Right cardiac atrium (tissue), 5 donors: ENCODE data around the gene PMF1. TPM values are rescaled to one million over a fixed set of nuclear protein-coding genes. Genes with fewer than 3 reads are reported as not detected.

Experiments used
- ATAC-seq, 2 donors: fragments of 200-7000 bp; cut with Tn5 transposase; one replicate each; pipeline versions ENCODE4 v1.8.0 to v1.9.1; 2020; ENCODE audit warnings: moderate library complexity in 2 of 2, mild to moderate bottlenecking in 1 of 2
- DNase-seq, 3 donors: peaks; one replicate each; pipeline ENCODE4 v3.0.0-alpha.2; 2020
- H3K27ac ChIP-seq: one replicate; pipeline ENCODE4 v1.5.1; 2013; ENCODE audit warnings: mild to moderate bottlenecking, low read length, control low read depth, moderate library complexity
- H3K27me3 ChIP-seq: one replicate; pipeline ENCODE4 v1.6.1; 2013; ENCODE audit not compliant: control insufficient read depth, insufficient read depth
- H3K4me1 ChIP-seq: one replicate; pipeline ENCODE4 v1.6.1; 2013; ENCODE audit warnings: low read length; ENCODE audit not compliant: control insufficient read depth, insufficient read depth
- H3K4me3 ChIP-seq: one replicate; pipeline ENCODE4 v1.5.1; 2013; ENCODE audit warnings: low read length, control low read depth
- H3K9me3 ChIP-seq: one replicate; pipeline ENCODE4 v1.6.1; 2013; ENCODE audit warnings: low read length; ENCODE audit not compliant: control insufficient read depth
- WGBS: extraction: QIAGEN DNeasy Blood & Tissue Kit; methylation state at CpG from one replicate; pipeline ENCODE4 v1.1.7; 2013; 5-methylcytosine and 5-hydroxymethylcytosine counted together
- intact Hi-C, 4 donors: fragments of 100-400 bp; cut with DNase I; formaldehyde crosslinking; loops; one replicate each; pipeline versions ENCODE4 v1.11.0 to v1.14.0; 2022 to 2023
- polyA plus RNA-seq: library from polyadenylated mRNA; stranded (reverse); fragments of 200-250 nt; gene quantifications from one replicate; pipeline ENCODE4 v1.2.3, GENCODE V29; 2013
- total RNA-seq, 4 donors: library from RNA; stranded (reverse); fragmentation: NEBNext Ultra II Directional; extraction: Animal tissue kit (Norgen Biotek cat#: 25700); gene quantifications; one replicate each; pipeline ENCODE4 v1.2.1, GENCODE V29; 2021
- donor health status: healthy with polysubstance abuse.
- donor health status: DM: no; HTN: yes; CAD: no.
- donor health status: DM: no; HTN: no; CAD: no.
- donor health status: DM: no; HTN: yes; CAD: no; lungs with severe emphysema.
- donor health status: DM: yes; HTN: yes; CAD: no.

PMF1 gene
- total and polyA plus RNA-seq, 5 donors = 55.3 to 93.6 (median 62.6) TPM

GRCh38 chr1:156248323-156248683 lies 35.5 kb downstream of the PMF1 start:
- Histone ChIP-seq H3K4me1 (peaks cover 5% of the 10 kb centered on the region), H3K4me3 (no peak overlapping the region), H3K27ac (no peak overlapping the region), H3K9me3 (no peaks in the 10 kb centered on the region), H3K27me3 (no peaks in the 10 kb centered on the region)
- no peak for DNase-seq
- ATAC-seq = no peak
- 71% methylated on average over 4 of the region's 4 CpGs for WGBS
- intact Hi-C loops = no loop called here

- ATAC-seq = no peak
- H3K4me1 ChIP-seq = peaks cover 5% of the 10 kb centered on the region
- H3K27ac ChIP-seq = no peak overlapping the region
- no peaks in the 10 kb centered on the region for H3K9me3 ChIP-seq
- intact Hi-C loops = no loop called here
- H3K4me3 ChIP-seq = no peak overlapping the region
- DNase-seq = no peak
- H3K27me3 ChIP-seq = no peaks in the 10 kb centered on the region
- WGBS = 82% methylated on average over 5 of the region's 5 CpGs
These were observed 36.8 kb downstream of the PMF1 start for GRCh38 chr1:156249593-156249992.

- no peaks in the 10 kb centered on the region for H3K9me3 ChIP-seq
- no peak overlapping the region for H3K4me3 ChIP-seq
- H3K27me3 ChIP-seq = no peaks in the 10 kb centered on the region
- H3K27ac ChIP-seq = no peak overlapping the region
- 30% methylated on average over 3 of the region's 3 CpGs for WGBS
- intact Hi-C loops = no loop called here
- no peak for DNase-seq
- H3K4me1 ChIP-seq = no peaks in the 10 kb centered on the region
- ATAC-seq = peak in 1 of 2 donors; percentile 3
These were observed 38.7 kb downstream of the PMF1 start for GRCh38 chr1:156251527-156251926.

GRCh38 chr1:156253634-156254033 lies 40.8 kb downstream of the PMF1 start:
- H3K9me3 ChIP-seq = no peaks in the 10 kb centered on the region
- DNase-seq = no peak
- WGBS = 95% methylated on average over 3 of the region's 3 CpGs
- no peaks in the 10 kb centered on the region for H3K4me1 ChIP-seq
- intact Hi-C loops = no loop called here
- no peak overlapping the region for H3K27ac ChIP-seq
- no peak overlapping the region for H3K4me3 ChIP-seq
- H3K27me3 ChIP-seq = no peaks in the 10 kb centered on the region
- ATAC-seq = no peak

- Histone ChIP-seq H3K9me3 (no peaks in the 10 kb centered on the region), H3K4me1 (no peaks in the 10 kb centered on the region), H3K27ac (no peak overlapping the region), H3K4me3 (no peak overlapping the region), H3K27me3 (no peaks in the 10 kb centered on the region)
- WGBS = 82% methylated on average over 2 of the region's 2 CpGs
- intact Hi-C loops = no loop called here
- ATAC-seq (no peak), DNase-seq (no peak)
These were observed 44.9 kb downstream of the PMF1 start for GRCh38 chr1:156257711-156258110.

- ATAC-seq = no peak
- intact Hi-C loops = no loop called here
- H3K4me1 ChIP-seq = no peaks in the 10 kb centered on the region
These were observed 46.1 kb downstream of the PMF1 start for GRCh38 chr1:156258859-156259258.

GRCh38 chr1:156259805-156260204 lies 47.0 kb downstream of the PMF1 start:
- Histone ChIP-seq H3K4me3 (no peak overlapping the region), H3K27ac (no peak overlapping the region), H3K27me3 (no peaks in the 10 kb centered on the region), H3K4me1 (no peaks in the 10 kb centered on the region), H3K9me3 (no peaks in the 10 kb centered on the region)
- 68% methylated on average over 3 of the region's 3 CpGs for WGBS
- ATAC-seq (no peak), DNase-seq (no peak)
- intact Hi-C loops = no loop called here

More at GRCh38 chr1:156258859-156259258, 46.1 kb downstream of the PMF1 start:
- WGBS = 95% methylated on average over 8 of the region's 8 CpGs
- DNase-seq = no peak
- Histone ChIP-seq H3K27me3 (no peaks in the 10 kb centered on the region), H3K9me3 (no peaks in the 10 kb centered on the region), H3K27ac (no peak overlapping the region), H3K4me3 (no peak overlapping the region)

- no peaks in the 10 kb centered on the region for H3K27me3 ChIP-seq
- 93% methylated on average over 2 of the region's 2 CpGs for WGBS
- no peak for DNase-seq
- no peak overlapping the region for H3K4me3 ChIP-seq
- no peak overlapping the region for H3K27ac ChIP-seq
- no peaks in the 10 kb centered on the region for H3K4me1 ChIP-seq
- ATAC-seq = no peak
- intact Hi-C loops = no loop called here
- no peaks in the 10 kb centered on the region for H3K9me3 ChIP-seq
These were observed 48.1 kb downstream of the PMF1 start for GRCh38 chr1:156260896-156261295.

- Histone ChIP-seq H3K27me3 (no peaks in the 10 kb centered on the region), H3K9me3 (no peaks in the 10 kb centered on the region), H3K4me3 (no peak overlapping the region), H3K4me1 (no peaks in the 10 kb centered on the region), H3K27ac (no peak overlapping the region)
- ATAC-seq = no peak
- no peak for DNase-seq
- intact Hi-C loops = no loop called here
- 77% methylated on average over 9 of the region's 9 CpGs for WGBS
These were observed 49.9 kb downstream of the PMF1 start for GRCh38 chr1:156262461-156263287.

GRCh38 chr1:156263288-156263655 lies 50.5 kb downstream of the PMF1 start:
- H3K27ac ChIP-seq = no peak overlapping the region
- H3K4me3 ChIP-seq = no peak overlapping the region
- no peaks in the 10 kb centered on the region for H3K4me1 ChIP-seq
- H3K27me3 ChIP-seq = no peaks in the 10 kb centered on the region
- intact Hi-C loops = no loop called here
- ATAC-seq (no peak), DNase-seq (no peak)
- H3K9me3 ChIP-seq = no peaks in the 10 kb centered on the region
- WGBS = 82% methylated on average over 9 of the region's 9 CpGs

- no peak overlapping the region for H3K27ac ChIP-seq
- H3K4me3 ChIP-seq = no peak overlapping the region
- H3K4me1 ChIP-seq = no peaks in the 10 kb centered on the region
- no peak for ATAC-seq
- DNase-seq = no peak
- no peaks in the 10 kb centered on the region for H3K9me3 ChIP-seq
- no peaks in the 10 kb centered on the region for H3K27me3 ChIP-seq
- intact Hi-C loops = no loop called here
- WGBS = 76% methylated on average over 13 of the region's 13 CpGs
These were observed 53.2 kb downstream of the PMF1 start for GRCh38 chr1:156266051-156266450.

GRCh38 chr1:156268336-156268735 lies 55.5 kb downstream of the PMF1 start:
- intact Hi-C loops = no loop called here
- Histone ChIP-seq H3K27me3 (no peaks in the 10 kb centered on the region), H3K4me3 (no peak overlapping the region), H3K4me1 (no peaks in the 10 kb centered on the region), H3K27ac (no peak overlapping the region), H3K9me3 (no peaks in the 10 kb centered on the region)
- DNase-seq (no peak), ATAC-seq (no peak)
- 63% methylated on average over 4 of the region's 4 CpGs for WGBS
